GM23338 (cell line): ENCODE data around the gene DNAI2.

Experiments
- JUNB ChIP-seq: IDR thresholded peaks from one replicate; pipeline ENCODE4 v1.6.1; 2016; ENCODE audit warnings: antibody characterized with exemption; ENCODE audit not compliant: unreplicated experiment
- TF ChIP-seq, protein P1 (sequence below), 2 experiments: fragments of 200-600 bp in 1 of 2; sonication (generic) in 1 of 2; conservative IDR thresholded peaks; 2 replicates each; pipeline versions ENCODE4 v1.5.1 to v1.6.1; 2016 to 2017; ENCODE audit warnings: antibody characterized with exemption in 2 of 2, low read depth in 2 of 2, mild to moderate bottlenecking in 2 of 2, moderate library complexity in 1 of 2

DNA sequence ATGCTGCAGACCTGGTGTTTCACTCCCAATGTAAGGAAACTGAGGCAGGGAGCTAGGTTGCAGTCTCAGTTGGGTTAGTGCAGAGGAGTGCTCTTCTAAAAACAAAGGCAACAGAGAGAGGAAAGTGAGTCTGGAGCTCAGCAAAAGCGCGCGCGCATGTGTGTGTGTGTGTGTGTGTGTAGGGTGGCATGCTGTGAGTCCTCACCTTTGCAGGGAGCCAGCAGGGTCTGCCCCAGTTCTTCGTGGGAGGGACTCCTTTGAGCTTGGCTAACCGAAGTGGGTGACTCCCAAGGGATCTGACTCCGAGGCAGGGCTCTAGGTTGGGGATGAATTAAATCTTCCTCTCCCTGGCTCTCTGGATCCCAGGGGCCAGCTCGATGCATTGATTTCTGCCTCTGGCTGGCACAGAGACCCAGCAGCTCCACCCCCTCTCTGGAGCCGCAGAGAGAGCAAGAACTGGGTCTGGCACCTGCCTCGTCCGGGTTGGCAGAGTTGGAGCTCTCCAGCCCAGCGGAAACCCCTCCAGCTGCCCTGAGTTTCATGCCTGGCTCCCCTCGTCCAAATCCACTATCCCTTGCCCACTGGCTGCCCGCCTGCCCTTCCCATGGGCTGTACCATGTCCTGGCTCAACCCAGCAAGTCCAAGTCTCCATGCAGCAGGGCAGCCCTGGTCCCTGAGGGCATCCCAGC lies 88.9 kb downstream of the DNAI2 start:
- TF ChIP-seq, protein P1, sequence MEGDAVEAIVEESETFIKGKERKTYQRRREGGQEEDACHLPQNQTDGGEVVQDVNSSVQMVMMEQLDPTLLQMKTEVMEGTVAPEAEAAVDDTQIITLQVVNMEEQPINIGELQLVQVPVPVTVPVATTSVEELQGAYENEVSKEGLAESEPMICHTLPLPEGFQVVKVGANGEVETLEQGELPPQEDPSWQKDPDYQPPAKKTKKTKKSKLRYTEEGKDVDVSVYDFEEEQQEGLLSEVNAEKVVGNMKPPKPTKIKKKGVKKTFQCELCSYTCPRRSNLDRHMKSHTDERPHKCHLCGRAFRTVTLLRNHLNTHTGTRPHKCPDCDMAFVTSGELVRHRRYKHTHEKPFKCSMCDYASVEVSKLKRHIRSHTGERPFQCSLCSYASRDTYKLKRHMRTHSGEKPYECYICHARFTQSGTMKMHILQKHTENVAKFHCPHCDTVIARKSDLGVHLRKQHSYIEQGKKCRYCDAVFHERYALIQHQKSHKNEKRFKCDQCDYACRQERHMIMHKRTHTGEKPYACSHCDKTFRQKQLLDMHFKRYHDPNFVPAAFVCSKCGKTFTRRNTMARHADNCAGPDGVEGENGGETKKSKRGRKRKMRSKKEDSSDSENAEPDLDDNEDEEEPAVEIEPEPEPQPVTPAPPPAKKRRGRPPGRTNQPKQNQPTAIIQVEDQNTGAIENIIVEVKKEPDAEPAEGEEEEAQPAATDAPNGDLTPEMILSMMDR (conservative IDR thresholded peaks at IDR 0.05; ENCODE audit: low read depth in 2 of 2): no peak
- TF ChIP-seq JUNB: no peak
